Transverse colon (tissue), 4 donors: ENCODE measurements around the gene BUD23. TPM values are rescaled to one million over a fixed set of nuclear protein-coding genes. Genes with fewer than 3 reads are reported as not detected.

Source experiments
- DNase-seq: peaks from one replicate; pipeline ENCODE4 v3.0.0-alpha.2; 2019
- H3K27ac ChIP-seq, 4 donors: fragments of 200-600 bp; sonication (generic); 2 replicates each; pipeline ENCODE4 v1.5.1; 2016 to 2018; ENCODE audit warnings: inconsistent platforms in 4 of 4
- H3K27me3 ChIP-seq: fragments of 200-600 bp; sonication (generic); 2 replicates; pipeline ENCODE4 v1.5.1; 2017; ENCODE audit warnings: inconsistent platforms
- H3K36me3 ChIP-seq, 4 donors: fragments of 200-600 bp; sonication (generic); 2 replicates each; pipeline ENCODE4 v1.5.1; 2017 to 2019; ENCODE audit warnings: inconsistent platforms in 4 of 4
- H3K4me1 ChIP-seq, 4 donors: fragments of 200-600 bp; sonication (generic); 2 replicates each; pipeline ENCODE4 v1.5.1; 2017 to 2020; ENCODE audit warnings: inconsistent platforms in 4 of 4
- H3K4me3 ChIP-seq, 4 donors: fragments of 200-600 bp; sonication (generic); 1 replicate in 1 of 4; 2 replicates in 3 of 4; pipeline versions ENCODE4 v1.5.1 to v1.6.1; 2017 to 2019; ENCODE audit warnings: inconsistent platforms in 4 of 4
- H3K9me3 ChIP-seq, 2 donors: fragments of 200-600 bp; sonication (generic); 2 replicates each; pipeline ENCODE4 v1.5.1; 2017 to 2019; ENCODE audit warnings: inconsistent platforms in 2 of 2
- CTCF ChIP-seq, 5 experiments: fragments of 200-600 bp in 3 of 5; fragments of 450-650 bp in 2 of 5; sonication (generic) in 3 of 5; IDR thresholded peaks; 1 replicate in 2 of 5; 2 replicates in 3 of 5; pipeline ENCODE4 v1.5.1; 2016 to 2017; ENCODE audit warnings: antibody characterized with exemption in 5 of 5, inconsistent platforms in 3 of 5, mild to moderate bottlenecking in 2 of 5, moderate library complexity in 1 of 5
- EP300 ChIP-seq: sonication (generic); formaldehyde crosslinking; IDR thresholded peaks from one replicate; pipeline ENCODE4 v1.6.1; 2017; ENCODE audit warnings: antibody characterized with exemption, low read depth
- POLR2A ChIP-seq: fragments of 450-650 bp; IDR thresholded peaks from one replicate; pipeline ENCODE4 v1.6.1; 2016; ENCODE audit warnings: antibody characterized with exemption, mild to moderate bottlenecking, moderate library complexity
- POLR2AphosphoS5 ChIP-seq, 3 donors: sonication (generic); formaldehyde crosslinking; IDR thresholded peaks; one replicate each; pipeline ENCODE4 v1.6.1; 2016; ENCODE audit warnings: antibody characterized with exemption in 3 of 3
- WGBS, 2 donors: methylation state at CpG; one replicate each; pipeline ENCODE4 v1.1.5; 2018; ENCODE audit warnings: low coverage in 1 of 2; 5-methylcytosine and 5-hydroxymethylcytosine counted together
- in situ Hi-C, 4 donors: fragments of 200-750 bp; cut with MboI; loops; one replicate each; pipeline versions ENCODE4 v1.15.0 to v1.15.1; 2017; ENCODE audit warnings: low sequenced_read_pairs in 3 of 4, low pct_ligation_motif_present in 1 of 4, low pct_unique_long_range_greater_than_20kb in 1 of 4
- intact Hi-C: fragments of 100-400 bp; cut with DNase I; formaldehyde crosslinking; loops from one replicate; pipeline ENCODE4 v1.15.1; 2023; ENCODE audit warnings: low total_unique reads
- total RNA-seq, 4 donors: library from RNA; depleted of rRNA; stranded (reverse); fragments of >200 nt; gene quantifications; one replicate each; pipeline ENCODE4 v1.1.0, GENCODE V29; 2016

Gene BUD23
- total RNA-seq, 4 donors from 2014 or later, result 12.0 to 55.9 (median 30.3) TPM

- Histone ChIP-seq H3K4me1 (no peaks in the 10 kb centered on the region), H3K4me3 (no peak overlapping the region), H3K27ac (no peak overlapping the region), H3K36me3 (no peaks in the 10 kb centered on the region), H3K27me3 (peaks cover under 1% of the 10 kb centered on the region), H3K9me3 (no peaks in the 10 kb centered on the region)
- TF ChIP-seq CTCF (IDR thresholded peaks at IDR 0.05) (no peak), EP300 (no peak), POLR2AphosphoS5 (IDR thresholded peaks at IDR 0.05) (no peak), POLR2A (no peak)
- intact Hi-C loops (no loop called here), in situ Hi-C loops (loop anchor here in 2 of 4 donors (25.0 kb wide), 1 partner anchor 223 kb away; the partner anchor contains the start of gene TMEM270 (in 2 of the 2))
- WGBS, 2 donors, result 49 to 65% methylated on average over 3 of the region's 3 CpGs
- no peak for DNase-seq
Observed at GRCh38 chr7:73638911-73639310, 44.5 kb upstream of the BUD23 start.

DNA sequence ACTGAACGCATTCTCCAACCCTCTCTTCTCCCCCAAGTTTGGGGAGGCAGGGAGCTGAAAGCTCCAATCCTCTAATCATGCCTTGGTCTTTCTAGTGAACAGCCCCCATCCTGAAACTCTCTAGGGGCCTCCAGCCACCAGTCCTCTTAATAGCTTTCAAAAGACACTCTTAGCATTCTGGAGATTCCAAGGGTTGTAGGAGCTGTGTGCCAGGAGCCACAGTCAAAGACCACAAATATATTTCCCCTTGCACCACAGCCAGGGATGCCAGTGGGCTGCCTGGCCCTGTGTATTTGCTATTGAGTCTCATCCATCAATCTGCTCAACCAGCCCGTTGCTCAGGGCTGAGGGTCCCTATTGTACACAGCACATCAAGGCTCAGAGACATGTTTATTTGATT is 40.6 kb upstream of the BUD23 start:
- in situ Hi-C loops (loop anchor here in 2 of 4 donors (25.0 kb wide), 1 partner anchor 219 kb away; the partner anchor contains the start of gene TMEM270 (in 2 of the 2)), intact Hi-C loops (no loop called here)
- Histone ChIP-seq H3K4me1 (peaks cover under 1 to 7% (median 3%) of the 10 kb centered on the region in 4 donors), H3K27ac (no peak overlapping the region), H3K36me3 (no peaks in the 10 kb centered on the region), H3K4me3 (no peak overlapping the region), H3K27me3 (peaks cover 24% of the 10 kb centered on the region), H3K9me3 (no peaks in the 10 kb centered on the region)
- no peak for DNase-seq
- 73% methylated on average over 2 of the region's 2 CpGs; no CpG with 5 or more reads in 1 of the 2 donors for WGBS, 2 donors
- TF ChIP-seq CTCF (IDR thresholded peaks at IDR 0.05), result no peak
- no peak for TF ChIP-seq POLR2A

- in situ Hi-C loops (loop anchor here in 2 of 4 donors (25.0 kb wide), 1 partner anchor 218 kb away; the partner anchor contains the start of gene TMEM270 (in 2 of the 2)), intact Hi-C loops (no loop called here)
- H3K4me3 ChIP-seq, result no peak overlapping the region
- no peaks in the 10 kb centered on the region for H3K36me3 ChIP-seq
- no peak for DNase-seq
- H3K9me3 ChIP-seq, result no peaks in the 10 kb centered on the region
- TF ChIP-seq POLR2AphosphoS5 (IDR thresholded peaks at IDR 0.05) (no peak), EP300 (no peak), CTCF (IDR thresholded peaks at IDR 0.05) (no peak), POLR2A (no peak)
- H3K27me3 ChIP-seq, result peaks cover 34% of the 10 kb centered on the region
- H3K27ac ChIP-seq, result no peak overlapping the region
- 66 to 69% methylated on average over 2 to 5 of the region's 5 CpGs for WGBS, 2 donors
- peaks cover 4 to 15% (median 8%) of the 10 kb centered on the region in 4 donors for H3K4me1 ChIP-seq
Observed at GRCh38 chr7:73644688-73645286, 38.6 kb upstream of the BUD23 start.

GRCh38 chr7:73645643-73646174 is 37.7 kb upstream of the BUD23 start:
- Histone ChIP-seq H3K27ac (no peak overlapping the region), H3K4me3 (no peak overlapping the region), H3K27me3 (peaks cover 34% of the 10 kb centered on the region), H3K36me3 (no peaks in the 10 kb centered on the region), H3K9me3 (no peaks in the 10 kb centered on the region), H3K4me1 (peaks cover 4 to 15% (median 8%) of the 10 kb centered on the region in 4 donors)
- no peak for DNase-seq
- WGBS, 2 donors, result 42 to 56% methylated on average over 3 to 4 of the region's 4 CpGs
- TF ChIP-seq CTCF (IDR thresholded peaks at IDR 0.05) (no peak), POLR2A (no peak), POLR2AphosphoS5 (IDR thresholded peaks at IDR 0.05) (no peak), EP300 (no peak)
- in situ Hi-C loops (loop anchor here in 2 of 4 donors (25.0 kb wide), 1 partner anchor 217 kb away; the partner anchor contains the start of gene TMEM270 (in 2 of the 2)), intact Hi-C loops (no loop called here)
